Heart left ventricle (tissue), 13 donors: Measurements from ENCODE around the gene EFCAB12.
"Not testable (repeated sequence)": the region's sequence is repeated elsewhere in the genome, so short reads cannot be mapped to it uniquely, and the experiment has no call there.

Experiments
- POLR2A ChIP-seq, 2 donors: fragments of 450-650 bp; IDR thresholded peaks; one replicate each; pipeline ENCODE4 v1.6.1; 2017; ENCODE audit warnings: antibody characterized with exemption in 2 of 2, mild to moderate bottlenecking in 2 of 2, moderate library complexity in 2 of 2
- TF ChIP-seq, protein P1 (sequence below), 12 donors: fragments of 200-600 bp; sonication (generic) in 4 of 12; IDR thresholded peaks; one replicate each; pipeline versions ENCODE4 v1.5.0 to v1.8.0; 2018 to 2022; ENCODE audit warnings: antibody characterized with exemption in 12 of 12, mild to moderate bottlenecking in 5 of 12
- donor health status: ischemic (EF 13 %, LVEDD 7.1; RV severe dilation, severe dysfunction).
- donor health status: DM: no; HTN: yes; CAD: no.
- donor health status: DM: no; HTN: no; CAD: no.
- donor health status: ischemic (EF 25% LVEDD 6.9; RV normal size, moderate dysfunction).
- donor health status: ischemic (EF 25% LVEDD 5.7; RV mildly dilated, moderate dysfunction).
- donor health status: ischemic (EF 35%, LVEDD 5.7; RV mildly dilated, moderate dysfunction).
- donor health status: nonischemic (EF 11% LVEDD 7.7; RV severe dilation, severe dysfunction).
- donor health status: DM: yes; HTN: yes; CAD: no.
- donor health status: PGD.
- donor health status: ischemic (EF 29% LVEDD 5.4; RV normal size, mild dysfunction).
- donor health status: nonischemic (EF 23%, LVEDD 6.1; RV moderate dilation, normal function).

GRCh38 chr3:129393760-129394564 is 34.5 kb downstream of the EFCAB12 start:
- TF ChIP-seq, protein P1, sequence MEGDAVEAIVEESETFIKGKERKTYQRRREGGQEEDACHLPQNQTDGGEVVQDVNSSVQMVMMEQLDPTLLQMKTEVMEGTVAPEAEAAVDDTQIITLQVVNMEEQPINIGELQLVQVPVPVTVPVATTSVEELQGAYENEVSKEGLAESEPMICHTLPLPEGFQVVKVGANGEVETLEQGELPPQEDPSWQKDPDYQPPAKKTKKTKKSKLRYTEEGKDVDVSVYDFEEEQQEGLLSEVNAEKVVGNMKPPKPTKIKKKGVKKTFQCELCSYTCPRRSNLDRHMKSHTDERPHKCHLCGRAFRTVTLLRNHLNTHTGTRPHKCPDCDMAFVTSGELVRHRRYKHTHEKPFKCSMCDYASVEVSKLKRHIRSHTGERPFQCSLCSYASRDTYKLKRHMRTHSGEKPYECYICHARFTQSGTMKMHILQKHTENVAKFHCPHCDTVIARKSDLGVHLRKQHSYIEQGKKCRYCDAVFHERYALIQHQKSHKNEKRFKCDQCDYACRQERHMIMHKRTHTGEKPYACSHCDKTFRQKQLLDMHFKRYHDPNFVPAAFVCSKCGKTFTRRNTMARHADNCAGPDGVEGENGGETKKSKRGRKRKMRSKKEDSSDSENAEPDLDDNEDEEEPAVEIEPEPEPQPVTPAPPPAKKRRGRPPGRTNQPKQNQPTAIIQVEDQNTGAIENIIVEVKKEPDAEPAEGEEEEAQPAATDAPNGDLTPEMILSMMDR (IDR thresholded peaks at IDR 0.05): not testable (repeated sequence)
- not testable (repeated sequence) for TF ChIP-seq POLR2A (IDR thresholded peaks at IDR 0.05)
